ENCODE measurements around the gene GRID1.

DNA sequence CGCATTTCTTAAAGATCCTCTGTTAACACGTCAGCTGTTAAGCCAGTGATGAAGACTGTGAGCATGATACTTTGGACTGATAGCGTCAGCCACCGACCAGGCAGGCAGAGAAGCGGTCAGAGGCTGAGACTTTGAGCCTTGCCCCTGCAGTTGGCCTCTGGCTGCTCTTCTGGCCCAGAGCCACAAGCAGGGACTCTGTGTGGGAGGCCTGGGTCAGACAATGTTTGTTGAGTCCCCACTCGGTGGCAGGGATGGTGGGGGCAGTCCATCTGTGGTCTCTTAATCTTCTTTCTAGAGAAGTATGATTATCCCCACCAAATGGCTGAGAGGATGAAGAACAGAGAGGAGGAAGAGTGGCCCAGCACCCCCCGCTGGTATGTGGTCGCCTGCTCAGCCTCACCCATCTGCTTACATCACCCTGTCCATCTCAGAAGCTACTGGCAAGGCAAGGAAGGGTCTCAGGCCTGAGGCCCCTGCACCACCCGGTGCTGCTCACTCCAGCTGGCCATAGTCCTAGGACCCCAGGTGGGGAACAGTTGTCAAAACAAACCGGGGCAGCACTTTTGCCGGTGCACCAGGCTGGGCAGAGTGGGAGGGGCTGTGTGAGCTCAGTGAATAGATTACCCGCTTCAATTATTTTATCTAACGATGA, 202.9 kb downstream of the GRID1 start:
- TF ChIP-seq TEAD4 (CRISPR knock-in tag; IDR thresholded peaks at IDR 0.05) (no peak), JUN (CRISPR knock-in tag; IDR thresholded peaks at IDR 0.05) (no peak), ZNF416 (CRISPR knock-in tag; IDR thresholded peaks at IDR 0.05) (no peak), SP1 (CRISPR knock-in tag; conservative IDR thresholded peaks at IDR 0.05) (no peak), TCF7 (CRISPR knock-in tag; IDR thresholded peaks at IDR 0.05; ENCODE audit: low read depth) (no peak), ZNF138 (CRISPR knock-in tag; conservative IDR thresholded peaks at IDR 0.05) (no peak), ESRRA (CRISPR knock-in tag; IDR thresholded peaks at IDR 0.05; ENCODE audit: borderline replicate concordance) (no peak)
- TF ChIP-seq, protein P1, sequence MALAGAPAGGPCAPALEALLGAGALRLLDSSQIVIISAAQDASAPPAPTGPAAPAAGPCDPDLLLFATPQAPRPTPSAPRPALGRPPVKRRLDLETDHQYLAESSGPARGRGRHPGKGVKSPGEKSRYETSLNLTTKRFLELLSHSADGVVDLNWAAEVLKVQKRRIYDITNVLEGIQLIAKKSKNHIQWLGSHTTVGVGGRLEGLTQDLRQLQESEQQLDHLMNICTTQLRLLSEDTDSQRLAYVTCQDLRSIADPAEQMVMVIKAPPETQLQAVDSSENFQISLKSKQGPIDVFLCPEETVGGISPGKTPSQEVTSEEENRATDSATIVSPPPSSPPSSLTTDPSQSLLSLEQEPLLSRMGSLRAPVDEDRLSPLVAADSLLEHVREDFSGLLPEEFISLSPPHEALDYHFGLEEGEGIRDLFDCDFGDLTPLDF (CRISPR knock-in tag; IDR thresholded peaks at IDR 0.05), result no peak
- TF ChIP-seq, protein P2, sequence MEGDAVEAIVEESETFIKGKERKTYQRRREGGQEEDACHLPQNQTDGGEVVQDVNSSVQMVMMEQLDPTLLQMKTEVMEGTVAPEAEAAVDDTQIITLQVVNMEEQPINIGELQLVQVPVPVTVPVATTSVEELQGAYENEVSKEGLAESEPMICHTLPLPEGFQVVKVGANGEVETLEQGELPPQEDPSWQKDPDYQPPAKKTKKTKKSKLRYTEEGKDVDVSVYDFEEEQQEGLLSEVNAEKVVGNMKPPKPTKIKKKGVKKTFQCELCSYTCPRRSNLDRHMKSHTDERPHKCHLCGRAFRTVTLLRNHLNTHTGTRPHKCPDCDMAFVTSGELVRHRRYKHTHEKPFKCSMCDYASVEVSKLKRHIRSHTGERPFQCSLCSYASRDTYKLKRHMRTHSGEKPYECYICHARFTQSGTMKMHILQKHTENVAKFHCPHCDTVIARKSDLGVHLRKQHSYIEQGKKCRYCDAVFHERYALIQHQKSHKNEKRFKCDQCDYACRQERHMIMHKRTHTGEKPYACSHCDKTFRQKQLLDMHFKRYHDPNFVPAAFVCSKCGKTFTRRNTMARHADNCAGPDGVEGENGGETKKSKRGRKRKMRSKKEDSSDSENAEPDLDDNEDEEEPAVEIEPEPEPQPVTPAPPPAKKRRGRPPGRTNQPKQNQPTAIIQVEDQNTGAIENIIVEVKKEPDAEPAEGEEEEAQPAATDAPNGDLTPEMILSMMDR (IDR thresholded peaks at IDR 0.05), result no peak
- TF ChIP-seq, protein P3, sequence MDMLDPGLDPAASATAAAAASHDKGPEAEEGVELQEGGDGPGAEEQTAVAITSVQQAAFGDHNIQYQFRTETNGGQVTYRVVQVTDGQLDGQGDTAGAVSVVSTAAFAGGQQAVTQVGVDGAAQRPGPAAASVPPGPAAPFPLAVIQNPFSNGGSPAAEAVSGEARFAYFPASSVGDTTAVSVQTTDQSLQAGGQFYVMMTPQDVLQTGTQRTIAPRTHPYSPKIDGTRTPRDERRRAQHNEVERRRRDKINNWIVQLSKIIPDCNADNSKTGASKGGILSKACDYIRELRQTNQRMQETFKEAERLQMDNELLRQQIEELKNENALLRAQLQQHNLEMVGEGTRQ (CRISPR knock-in tag; IDR thresholded peaks at IDR 0.05), result no peak
- TF ChIP-seq, protein P4, sequence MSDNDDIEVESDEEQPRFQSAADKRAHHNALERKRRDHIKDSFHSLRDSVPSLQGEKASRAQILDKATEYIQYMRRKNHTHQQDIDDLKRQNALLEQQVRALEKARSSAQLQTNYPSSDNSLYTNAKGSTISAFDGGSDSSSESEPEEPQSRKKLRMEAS (CRISPR knock-in tag; IDR thresholded peaks at IDR 0.05), result no peak
- TF ChIP-seq, protein P5, sequence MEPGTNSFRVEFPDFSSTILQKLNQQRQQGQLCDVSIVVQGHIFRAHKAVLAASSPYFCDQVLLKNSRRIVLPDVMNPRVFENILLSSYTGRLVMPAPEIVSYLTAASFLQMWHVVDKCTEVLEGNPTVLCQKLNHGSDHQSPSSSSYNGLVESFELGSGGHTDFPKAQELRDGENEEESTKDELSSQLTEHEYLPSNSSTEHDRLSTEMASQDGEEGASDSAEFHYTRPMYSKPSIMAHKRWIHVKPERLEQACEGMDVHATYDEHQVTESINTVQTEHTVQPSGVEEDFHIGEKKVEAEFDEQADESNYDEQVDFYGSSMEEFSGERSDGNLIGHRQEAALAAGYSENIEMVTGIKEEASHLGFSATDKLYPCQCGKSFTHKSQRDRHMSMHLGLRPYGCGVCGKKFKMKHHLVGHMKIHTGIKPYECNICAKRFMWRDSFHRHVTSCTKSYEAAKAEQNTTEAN (CRISPR knock-in tag; IDR thresholded peaks at IDR 0.05), result no peak

Measured in WTC11 (cell line).